ENCODE results near the gene PLP2.
"Not testable (repeated sequence)": the region's sequence is repeated elsewhere in the genome, so short reads cannot be mapped to it uniquely, and the experiment has no call there.

- not testable (repeated sequence) for TF ChIP-seq SPEN (CRISPR knock-in tag; IDR thresholded peaks at IDR 0.05; ENCODE audit: low read depth); TSC22D2 (CRISPR knock-in tag; IDR thresholded peaks at IDR 0.05; ENCODE audit: borderline replicate concordance); ZHX2 (IDR thresholded peaks at IDR 0.05; ENCODE audit: low read depth); ZHX2 (CRISPR knock-in tag; IDR thresholded peaks at IDR 0.05; ENCODE audit: borderline replicate concordance); ZNF772 (CRISPR knock-in tag; IDR thresholded peaks at IDR 0.05); ZNF564 (CRISPR knock-in tag; IDR thresholded peaks at IDR 0.05); ZNF720 (CRISPR knock-in tag; IDR thresholded peaks at IDR 0.05)
- TF ChIP-seq, protein P1, sequence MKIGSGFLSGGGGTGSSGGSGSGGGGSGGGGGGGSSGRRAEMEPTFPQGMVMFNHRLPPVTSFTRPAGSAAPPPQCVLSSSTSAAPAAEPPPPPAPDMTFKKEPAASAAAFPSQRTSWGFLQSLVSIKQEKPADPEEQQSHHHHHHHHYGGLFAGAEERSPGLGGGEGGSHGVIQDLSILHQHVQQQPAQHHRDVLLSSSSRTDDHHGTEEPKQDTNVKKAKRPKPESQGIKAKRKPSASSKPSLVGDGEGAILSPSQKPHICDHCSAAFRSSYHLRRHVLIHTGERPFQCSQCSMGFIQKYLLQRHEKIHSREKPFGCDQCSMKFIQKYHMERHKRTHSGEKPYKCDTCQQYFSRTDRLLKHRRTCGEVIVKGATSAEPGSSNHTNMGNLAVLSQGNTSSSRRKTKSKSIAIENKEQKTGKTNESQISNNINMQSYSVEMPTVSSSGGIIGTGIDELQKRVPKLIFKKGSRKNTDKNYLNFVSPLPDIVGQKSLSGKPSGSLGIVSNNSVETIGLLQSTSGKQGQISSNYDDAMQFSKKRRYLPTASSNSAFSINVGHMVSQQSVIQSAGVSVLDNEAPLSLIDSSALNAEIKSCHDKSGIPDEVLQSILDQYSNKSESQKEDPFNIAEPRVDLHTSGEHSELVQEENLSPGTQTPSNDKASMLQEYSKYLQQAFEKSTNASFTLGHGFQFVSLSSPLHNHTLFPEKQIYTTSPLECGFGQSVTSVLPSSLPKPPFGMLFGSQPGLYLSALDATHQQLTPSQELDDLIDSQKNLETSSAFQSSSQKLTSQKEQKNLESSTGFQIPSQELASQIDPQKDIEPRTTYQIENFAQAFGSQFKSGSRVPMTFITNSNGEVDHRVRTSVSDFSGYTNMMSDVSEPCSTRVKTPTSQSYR (CRISPR knock-in tag; IDR thresholded peaks at IDR 0.05; ENCODE audit: borderline replicate concordance): not testable (repeated sequence)
- TF ChIP-seq, protein P2, sequence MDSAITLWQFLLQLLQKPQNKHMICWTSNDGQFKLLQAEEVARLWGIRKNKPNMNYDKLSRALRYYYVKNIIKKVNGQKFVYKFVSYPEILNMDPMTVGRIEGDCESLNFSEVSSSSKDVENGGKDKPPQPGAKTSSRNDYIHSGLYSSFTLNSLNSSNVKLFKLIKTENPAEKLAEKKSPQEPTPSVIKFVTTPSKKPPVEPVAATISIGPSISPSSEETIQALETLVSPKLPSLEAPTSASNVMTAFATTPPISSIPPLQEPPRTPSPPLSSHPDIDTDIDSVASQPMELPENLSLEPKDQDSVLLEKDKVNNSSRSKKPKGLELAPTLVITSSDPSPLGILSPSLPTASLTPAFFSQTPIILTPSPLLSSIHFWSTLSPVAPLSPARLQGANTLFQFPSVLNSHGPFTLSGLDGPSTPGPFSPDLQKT (CRISPR knock-in tag; IDR thresholded peaks at IDR 0.05; ENCODE audit: borderline replicate concordance): not testable (repeated sequence)
- TF ChIP-seq, protein P3, sequence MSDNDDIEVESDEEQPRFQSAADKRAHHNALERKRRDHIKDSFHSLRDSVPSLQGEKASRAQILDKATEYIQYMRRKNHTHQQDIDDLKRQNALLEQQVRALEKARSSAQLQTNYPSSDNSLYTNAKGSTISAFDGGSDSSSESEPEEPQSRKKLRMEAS (IDR thresholded peaks at IDR 0.05): not testable (repeated sequence)
Measured at GRCh38 chrX:49142264-49142663, 29.4 kb upstream of the PLP2 start.
